WERI-Rb-1 (cell line): ENCODE results near the gene IL1R1.

ENCODE experiments used
- DNase-seq: peaks from one replicate; pipeline ENCODE4 v3.0.0-alpha.2; 2020
- H3K27ac ChIP-seq: fragments of 250-450 bp; sonication (Bioruptor Pico); 2 replicates; pipeline ENCODE4 v1.5.1; 2020; ENCODE audit warnings: mild to moderate bottlenecking, moderate library complexity
- H3K27me3 ChIP-seq: fragments of 250-450 bp; sonication (Bioruptor Pico); 2 replicates; pipeline ENCODE4 v1.5.1; 2021; ENCODE audit warnings: mild to moderate bottlenecking, low read depth, moderate library complexity; ENCODE audit not compliant: insufficient read depth, severe bottlenecking
- H3K36me3 ChIP-seq: fragments of 250-450 bp; sonication (Bioruptor Pico); 2 replicates; pipeline ENCODE4 v1.5.1; 2020; ENCODE audit warnings: mild to moderate bottlenecking, moderate library complexity
- H3K4me3 ChIP-seq: 2 replicates; pipeline ENCODE4 v1.5.1; 2011; ENCODE audit warnings: low read depth, mild to moderate bottlenecking, control low read depth, low read length
- H3K9me3 ChIP-seq: fragments of 250-450 bp; sonication (Bioruptor Pico); 2 replicates; pipeline ENCODE4 v1.5.1; 2021; ENCODE audit warnings: mild to moderate bottlenecking, moderate library complexity; ENCODE audit not compliant: severe bottlenecking
- TF ChIP-seq, protein P1 (sequence below): IDR thresholded peaks from 2 replicates; pipeline ENCODE4 v1.5.1; 2011; ENCODE audit warnings: low read depth, mild to moderate bottlenecking, control low read depth, inconsistent platforms, low read length

IL1R1 gene, protein sequence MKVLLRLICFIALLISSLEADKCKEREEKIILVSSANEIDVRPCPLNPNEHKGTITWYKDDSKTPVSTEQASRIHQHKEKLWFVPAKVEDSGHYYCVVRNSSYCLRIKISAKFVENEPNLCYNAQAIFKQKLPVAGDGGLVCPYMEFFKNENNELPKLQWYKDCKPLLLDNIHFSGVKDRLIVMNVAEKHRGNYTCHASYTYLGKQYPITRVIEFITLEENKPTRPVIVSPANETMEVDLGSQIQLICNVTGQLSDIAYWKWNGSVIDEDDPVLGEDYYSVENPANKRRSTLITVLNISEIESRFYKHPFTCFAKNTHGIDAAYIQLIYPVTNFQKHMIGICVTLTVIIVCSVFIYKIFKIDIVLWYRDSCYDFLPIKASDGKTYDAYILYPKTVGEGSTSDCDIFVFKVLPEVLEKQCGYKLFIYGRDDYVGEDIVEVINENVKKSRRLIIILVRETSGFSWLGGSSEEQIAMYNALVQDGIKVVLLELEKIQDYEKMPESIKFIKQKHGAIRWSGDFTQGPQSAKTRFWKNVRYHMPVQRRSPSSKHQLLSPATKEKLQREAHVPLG

DNA sequence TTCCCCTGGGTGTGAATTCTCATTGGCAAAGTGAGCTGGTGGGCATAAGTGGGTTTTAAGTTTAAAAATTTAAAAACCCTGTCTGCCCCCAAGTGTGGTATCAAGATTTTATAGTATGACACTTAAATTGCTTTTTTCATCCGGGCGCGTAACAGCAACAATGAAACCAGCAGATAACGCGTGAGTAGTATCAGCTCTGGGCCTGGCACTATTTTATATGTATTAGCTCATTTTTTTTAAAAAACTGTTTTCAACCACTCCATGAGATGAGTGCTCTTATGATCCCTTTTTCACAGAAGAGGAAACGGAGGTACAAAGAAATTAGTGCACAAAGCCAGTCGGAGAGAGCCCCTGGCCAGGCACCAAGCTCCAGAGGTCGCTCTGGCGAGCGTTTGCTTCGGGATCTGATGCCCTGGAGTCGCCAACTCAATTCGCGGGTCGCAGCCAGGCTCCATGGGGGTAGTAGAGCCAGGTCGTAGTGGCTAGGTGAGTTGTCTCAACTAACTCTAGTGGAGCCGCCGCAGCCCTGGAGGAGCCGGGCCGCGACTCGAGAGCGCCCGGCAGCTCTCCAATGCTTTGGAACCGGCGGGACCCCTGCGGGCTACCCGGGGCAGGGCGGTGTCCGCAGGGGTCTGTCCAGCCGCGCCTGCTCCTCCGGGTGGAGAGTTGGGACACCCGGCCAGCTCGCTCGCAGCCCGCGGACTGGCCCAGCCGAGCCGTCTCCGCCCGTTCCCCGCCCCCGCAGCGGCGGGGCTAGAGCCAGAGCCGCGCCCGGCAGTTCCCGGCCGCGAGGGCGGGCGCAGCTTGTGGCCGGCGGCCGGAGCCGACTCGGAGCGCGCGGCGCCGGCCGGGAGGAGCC lies at the start of gene IL1R1:
TSS of gene IL1R1 (plus strand) at position 777 of the 859 bp plus-strand sequence. CDS start 14,979 bp downstream, outside the sequence.
- no peak within 1 kb of the TSS for H3K4me3 ChIP-seq
- TF ChIP-seq, protein P1, sequence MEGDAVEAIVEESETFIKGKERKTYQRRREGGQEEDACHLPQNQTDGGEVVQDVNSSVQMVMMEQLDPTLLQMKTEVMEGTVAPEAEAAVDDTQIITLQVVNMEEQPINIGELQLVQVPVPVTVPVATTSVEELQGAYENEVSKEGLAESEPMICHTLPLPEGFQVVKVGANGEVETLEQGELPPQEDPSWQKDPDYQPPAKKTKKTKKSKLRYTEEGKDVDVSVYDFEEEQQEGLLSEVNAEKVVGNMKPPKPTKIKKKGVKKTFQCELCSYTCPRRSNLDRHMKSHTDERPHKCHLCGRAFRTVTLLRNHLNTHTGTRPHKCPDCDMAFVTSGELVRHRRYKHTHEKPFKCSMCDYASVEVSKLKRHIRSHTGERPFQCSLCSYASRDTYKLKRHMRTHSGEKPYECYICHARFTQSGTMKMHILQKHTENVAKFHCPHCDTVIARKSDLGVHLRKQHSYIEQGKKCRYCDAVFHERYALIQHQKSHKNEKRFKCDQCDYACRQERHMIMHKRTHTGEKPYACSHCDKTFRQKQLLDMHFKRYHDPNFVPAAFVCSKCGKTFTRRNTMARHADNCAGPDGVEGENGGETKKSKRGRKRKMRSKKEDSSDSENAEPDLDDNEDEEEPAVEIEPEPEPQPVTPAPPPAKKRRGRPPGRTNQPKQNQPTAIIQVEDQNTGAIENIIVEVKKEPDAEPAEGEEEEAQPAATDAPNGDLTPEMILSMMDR: no peak
- no peaks in the 10 kb centered on the region for H3K36me3 ChIP-seq
- peaks cover 13% of the 10 kb centered on the region for H3K9me3 ChIP-seq
- H3K27me3 ChIP-seq: peaks cover 80% of the 10 kb centered on the region
- no peak within 1 kb of the TSS for H3K27ac ChIP-seq
- no peak for DNase-seq

DNA sequence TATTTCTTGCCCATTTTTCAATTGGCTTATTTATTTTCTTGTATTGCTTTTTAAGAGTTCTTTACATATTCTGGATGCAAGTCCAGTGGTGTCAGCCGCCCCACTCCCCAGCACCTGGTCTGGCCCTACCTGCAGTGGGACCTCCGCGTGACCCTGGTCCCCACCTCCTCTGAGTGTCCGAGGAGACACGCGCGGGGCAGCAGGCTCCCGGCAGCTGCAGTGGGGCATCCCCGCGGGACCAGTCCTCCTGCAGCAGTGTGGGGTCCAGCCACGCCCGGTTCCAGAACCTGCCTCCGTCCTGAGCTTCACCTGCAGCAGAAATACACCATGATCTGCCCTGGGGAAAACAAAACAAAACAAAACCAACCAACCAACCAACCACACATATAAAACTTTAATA lies 48.9 kb upstream of the IL1R1 start:
- TF ChIP-seq, protein P1: no peak
- no peak for DNase-seq
- Histone ChIP-seq H3K36me3 (no peaks in the 10 kb centered on the region), H3K27ac (no peak overlapping the region), H3K27me3 (peaks cover 59% of the 10 kb centered on the region), H3K9me3 (no peaks in the 10 kb centered on the region), H3K4me3 (no peak overlapping the region)

DNA sequence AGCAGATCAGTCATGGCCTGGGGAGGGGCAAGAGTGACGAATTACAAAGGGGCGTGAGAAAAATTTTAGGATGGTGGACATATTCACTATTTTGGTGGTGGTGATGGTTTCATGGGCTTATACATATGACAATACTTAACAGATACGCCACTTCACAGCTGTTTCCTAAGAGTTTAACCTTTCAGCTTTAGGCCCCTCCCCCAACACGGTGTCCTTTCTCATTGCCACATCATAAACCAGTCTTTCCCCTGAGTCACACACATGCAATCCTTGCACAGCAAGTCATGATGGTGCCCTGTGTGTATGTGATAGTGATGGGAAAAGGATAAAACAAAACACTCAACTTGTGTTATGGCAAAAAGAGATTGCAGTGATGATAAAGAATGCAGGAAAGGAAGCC lies 47.6 kb upstream of the IL1R1 start:
- H3K36me3 ChIP-seq: no peaks in the 10 kb centered on the region
- no peak overlapping the region for H3K4me3 ChIP-seq
- TF ChIP-seq, protein P1: no peak
- no peak for DNase-seq
- no peaks in the 10 kb centered on the region for H3K9me3 ChIP-seq
- no peak overlapping the region for H3K27ac ChIP-seq
- peaks cover 62% of the 10 kb centered on the region for H3K27me3 ChIP-seq

DNA sequence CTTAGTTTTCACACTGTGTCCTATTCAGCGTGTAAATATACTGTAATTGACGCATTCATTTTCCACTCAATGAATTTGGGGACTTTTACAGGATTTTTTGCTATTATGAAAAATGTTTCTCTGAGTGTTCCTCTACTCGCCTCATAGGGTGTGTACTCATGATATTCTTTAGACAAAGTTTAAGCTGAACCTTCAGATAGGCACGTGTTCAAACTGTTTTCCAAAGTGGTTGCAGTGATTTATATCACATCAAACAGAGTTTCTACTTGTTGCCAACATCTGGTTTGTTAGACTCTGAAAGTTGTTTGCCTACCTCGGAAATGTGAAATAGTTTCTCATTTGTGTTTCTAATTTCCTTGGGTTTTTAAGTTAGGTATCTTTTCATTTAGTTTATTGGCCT lies 46.4 kb upstream of the IL1R1 start:
- Histone ChIP-seq H3K36me3 (no peaks in the 10 kb centered on the region), H3K27ac (no peak overlapping the region), H3K9me3 (no peaks in the 10 kb centered on the region), H3K4me3 (no peak overlapping the region), H3K27me3 (peaks cover 65% of the 10 kb centered on the region)
- TF ChIP-seq, protein P1: no peak
- no peak for DNase-seq

DNA sequence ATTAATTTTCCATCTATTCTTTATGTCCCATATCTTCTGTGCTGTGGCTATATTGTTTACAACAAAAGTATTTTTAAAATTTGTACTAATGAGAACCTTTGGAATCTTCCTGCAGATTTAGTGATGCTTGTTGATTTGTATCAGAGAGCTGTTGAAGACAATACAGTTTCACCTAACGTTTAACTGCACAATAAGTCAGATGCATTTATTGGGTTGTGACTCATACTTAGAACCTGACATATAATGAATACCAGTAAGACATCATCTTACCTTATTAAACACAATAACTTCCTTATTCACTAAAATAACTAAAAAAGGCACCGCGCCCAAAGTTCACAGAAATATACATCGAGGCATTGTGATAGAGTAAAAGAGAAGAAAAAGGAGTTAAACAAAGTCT lies 43.8 kb upstream of the IL1R1 start:
- Histone ChIP-seq H3K4me3 (no peak overlapping the region), H3K36me3 (no peaks in the 10 kb centered on the region), H3K9me3 (peaks cover 7% of the 10 kb centered on the region), H3K27ac (no peak overlapping the region), H3K27me3 (peaks cover 55% of the 10 kb centered on the region)
- DNase-seq: no peak
- TF ChIP-seq, protein P1: no peak
